IPS-18c (cell line): ENCODE measurements around the gene PTPRK.

Experiments used
- H3K4me3 ChIP-seq: 2 replicates; pipeline ENCODE4 v1.7.0; 2013; ENCODE audit warnings: low read depth, mild to moderate bottlenecking, low read length, moderate library complexity; ENCODE audit not compliant: insufficient read depth
- H3K9me3 ChIP-seq: one replicate; pipeline ENCODE4 v1.6.1; 2013; ENCODE audit warnings: mild to moderate bottlenecking, low read length, moderate library complexity; ENCODE audit not compliant: control insufficient read depth, insufficient read depth

The PTPRK gene

DNA sequence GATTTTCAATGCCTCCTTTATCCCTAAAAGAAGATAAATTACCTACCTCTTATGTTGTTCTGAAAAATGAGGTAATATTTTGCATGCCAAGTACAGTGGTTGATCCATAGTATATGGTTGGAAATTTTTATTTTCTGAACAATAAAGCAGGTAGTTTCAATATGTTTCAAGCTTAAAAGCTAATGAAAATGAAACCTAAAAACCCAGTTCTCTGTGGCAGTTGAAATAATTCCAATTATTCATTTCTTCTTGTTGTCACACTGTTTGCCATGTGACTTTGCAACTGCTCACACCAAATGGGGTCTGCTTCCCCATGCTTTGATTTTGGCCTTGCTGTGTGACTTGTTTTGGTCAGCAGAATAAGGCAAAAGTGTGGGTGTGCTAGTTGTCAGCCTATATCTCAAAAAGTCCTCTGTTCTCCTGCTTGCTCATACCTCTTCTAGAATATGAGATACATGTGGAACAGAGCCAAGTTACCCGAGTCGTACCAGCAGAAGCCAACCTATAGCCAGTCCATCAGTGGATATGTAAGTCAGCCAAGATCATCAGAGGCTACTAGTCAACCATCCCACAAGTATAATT lies 422.3 kb downstream of the PTPRK start:
- Histone ChIP-seq H3K4me3 (no peak overlapping the region), H3K9me3 (no peaks in the 10 kb centered on the region)

DNA sequence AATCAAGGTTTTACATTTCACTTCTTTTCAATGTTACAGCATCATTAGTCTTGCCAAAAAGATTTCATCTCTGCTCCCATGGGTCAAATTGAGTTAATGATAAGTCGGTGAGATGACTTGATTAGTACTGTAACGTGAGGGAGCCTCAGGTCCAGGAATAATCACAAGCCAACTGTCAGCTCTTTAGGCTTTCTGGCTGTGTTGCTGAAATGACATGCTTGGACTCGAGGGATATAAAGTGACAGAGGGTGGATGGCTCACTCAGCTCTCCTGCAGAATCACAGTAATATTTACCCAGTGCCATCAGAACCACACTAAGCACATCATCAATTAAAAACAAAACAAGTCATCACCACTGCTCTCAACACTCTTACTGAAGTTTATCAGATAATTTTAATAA lies 423.4 kb downstream of the PTPRK start:
- Histone ChIP-seq H3K9me3 (no peaks in the 10 kb centered on the region), H3K4me3 (no peak overlapping the region)

DNA sequence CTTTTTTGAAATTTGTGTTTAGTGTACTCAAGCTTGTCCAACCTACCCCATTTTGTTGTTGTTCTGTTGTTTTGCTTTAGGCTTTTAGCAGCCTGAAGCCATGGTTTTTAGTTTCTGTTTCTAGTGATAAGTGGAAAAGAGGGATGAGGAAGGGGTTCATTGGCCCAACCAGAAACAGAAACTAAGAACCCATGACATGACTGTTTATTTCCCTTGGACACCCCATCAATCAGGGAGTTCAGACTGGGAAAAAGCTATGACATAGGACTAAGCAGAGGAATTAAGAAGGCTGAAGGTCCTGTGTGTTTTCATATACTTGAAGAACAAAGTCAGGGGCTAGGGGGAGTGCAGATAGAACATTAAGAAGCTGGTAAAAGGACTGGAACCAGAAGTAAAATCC lies 425.0 kb downstream of the PTPRK start:
- no peak overlapping the region for H3K4me3 ChIP-seq
- no peaks in the 10 kb centered on the region for H3K9me3 ChIP-seq

DNA sequence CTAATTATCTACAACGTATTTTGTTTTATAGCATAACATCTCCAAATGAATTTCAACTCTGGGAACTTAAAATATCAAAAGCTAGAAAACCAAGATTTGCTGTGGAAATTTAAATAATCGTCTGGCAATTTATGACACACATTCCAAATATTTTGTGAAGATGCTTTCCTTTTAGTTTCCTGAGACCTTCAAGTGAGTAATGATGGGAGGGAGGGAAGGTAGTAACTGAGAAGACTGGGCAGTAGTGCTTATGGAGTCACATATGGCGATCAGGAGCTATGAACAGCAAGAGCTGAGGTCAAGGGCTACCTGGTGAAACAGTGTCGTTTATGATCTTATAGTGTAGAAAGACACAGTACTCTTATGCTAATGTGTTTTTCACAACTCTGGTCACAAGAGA lies 441.4 kb downstream of the PTPRK start:
- Histone ChIP-seq H3K4me3 (no peak overlapping the region), H3K9me3 (no peaks in the 10 kb centered on the region)

DNA sequence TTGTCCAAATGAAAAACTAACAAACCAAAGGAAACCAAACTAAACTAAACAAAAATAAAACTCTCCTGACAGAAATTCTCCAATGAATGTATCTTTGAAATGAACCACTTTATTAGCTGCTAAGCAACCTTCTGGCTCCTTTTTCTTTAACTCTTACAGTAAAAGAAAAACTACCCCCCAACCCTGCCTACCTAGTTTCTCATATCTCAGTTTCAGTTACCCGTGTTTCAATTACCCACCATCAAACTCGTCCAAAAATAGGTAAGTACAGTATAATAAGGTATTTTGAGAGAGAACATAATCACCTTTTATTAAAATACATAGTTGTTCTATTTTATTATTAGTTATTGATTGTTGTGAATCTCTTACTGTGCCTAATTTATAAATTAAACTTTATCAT lies 442.1 kb downstream of the PTPRK start:
- no peaks in the 10 kb centered on the region for H3K9me3 ChIP-seq
- no peak overlapping the region for H3K4me3 ChIP-seq

DNA sequence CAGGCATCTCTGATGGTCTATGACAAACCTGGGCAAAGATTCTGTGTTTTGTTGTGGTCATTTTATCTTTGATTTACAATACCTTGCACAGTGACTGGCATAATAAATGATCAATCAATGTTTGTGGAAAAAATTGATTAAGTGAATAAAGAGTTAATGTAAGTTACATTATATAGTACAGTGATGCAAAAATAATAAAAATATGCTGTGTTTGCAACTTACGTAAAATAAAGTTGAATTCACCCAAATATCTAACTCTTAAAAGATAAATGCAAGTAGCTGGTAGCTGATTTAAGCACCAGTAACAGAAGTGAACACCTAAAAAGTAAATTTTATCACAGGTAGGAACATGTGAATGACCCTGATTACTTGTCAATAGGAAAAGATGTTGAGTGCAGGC lies 443.6 kb downstream of the PTPRK start:
- Histone ChIP-seq H3K9me3 (no peaks in the 10 kb centered on the region), H3K4me3 (no peak overlapping the region)

DNA sequence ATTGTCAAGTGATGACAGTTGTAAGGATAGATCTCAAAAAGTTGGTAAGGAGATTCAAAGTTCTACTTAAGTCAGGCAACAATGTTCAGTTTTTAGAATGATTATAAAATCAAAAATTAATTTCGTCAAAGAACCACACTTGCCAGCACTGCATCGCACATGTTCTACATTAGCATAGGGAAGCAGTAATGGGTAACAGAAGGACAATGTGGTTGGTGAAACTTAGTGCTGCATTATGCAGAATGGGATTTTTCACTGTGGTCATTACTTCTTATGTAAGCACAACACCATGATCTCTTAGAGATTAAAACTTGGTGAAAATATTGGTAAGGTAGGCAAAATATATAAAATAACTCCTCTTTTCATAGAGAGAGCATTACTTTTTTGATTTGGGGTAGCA lies 445.8 kb downstream of the PTPRK start:
- Histone ChIP-seq H3K4me3 (no peak overlapping the region), H3K9me3 (no peaks in the 10 kb centered on the region)

DNA sequence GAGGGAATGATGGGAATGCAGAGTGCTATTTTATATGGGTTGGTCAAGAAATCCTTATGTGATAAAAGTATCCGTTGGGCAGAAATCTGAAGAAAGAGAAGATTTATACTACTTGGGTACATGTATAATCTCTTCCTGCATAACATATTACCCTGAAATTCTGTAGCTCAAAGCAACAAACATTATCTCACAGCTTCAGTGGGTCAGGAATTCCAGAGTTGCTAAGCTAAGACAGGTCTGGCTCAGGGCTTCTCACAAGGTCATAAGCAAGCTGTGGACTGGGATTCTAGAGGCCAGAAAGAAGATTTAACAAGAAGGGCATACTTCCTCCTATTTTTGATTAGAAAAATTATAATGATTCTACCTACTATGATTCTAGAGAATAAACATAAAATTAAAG lies 447.0 kb downstream of the PTPRK start:
- no peaks in the 10 kb centered on the region for H3K9me3 ChIP-seq
- H3K4me3 ChIP-seq: no peak overlapping the region

DNA sequence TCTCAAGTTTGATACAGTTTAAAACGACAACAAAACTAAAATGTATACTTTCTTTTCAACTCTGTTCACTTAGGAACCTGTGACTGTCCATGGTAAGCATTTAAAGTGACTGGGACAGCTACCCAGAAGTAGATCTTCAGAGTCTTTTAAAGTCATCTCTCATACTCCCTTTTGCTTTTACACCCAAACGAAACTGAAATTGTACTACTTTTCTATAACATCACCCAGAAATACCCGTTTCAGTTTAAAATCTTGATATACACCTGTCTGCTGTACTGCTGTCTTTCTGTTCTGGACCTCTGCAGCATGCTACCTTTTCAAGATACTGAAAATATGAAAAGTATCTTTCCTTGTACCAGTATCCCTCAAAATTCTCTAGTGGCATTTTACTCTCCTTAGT lies 449.2 kb downstream of the PTPRK start:
- H3K9me3 ChIP-seq: no peaks in the 10 kb centered on the region

DNA sequence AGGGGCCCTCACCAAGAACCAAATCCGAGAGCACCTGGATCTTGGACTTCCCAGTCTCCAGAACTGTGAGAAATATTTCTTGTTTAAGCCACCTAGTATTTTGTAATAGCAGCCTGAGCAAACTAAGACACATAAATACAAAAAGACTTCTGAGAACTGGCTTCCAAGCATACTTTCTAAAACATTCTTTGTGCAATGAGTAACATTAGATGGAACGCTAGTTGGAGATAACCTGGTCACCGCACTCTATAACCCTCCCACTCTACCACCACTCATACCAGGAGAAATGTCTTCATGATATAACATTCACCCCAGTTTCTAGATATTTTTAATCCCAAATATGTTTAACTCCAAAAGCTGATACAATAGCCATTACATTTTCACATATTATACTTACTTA lies 450.0 kb downstream of the PTPRK start:
- H3K4me3 ChIP-seq: no peak overlapping the region
- no peaks in the 10 kb centered on the region for H3K9me3 ChIP-seq

More for the DNA sequence above, 449.2 kb downstream of the PTPRK start:
- no peak overlapping the region for H3K4me3 ChIP-seq

DNA sequence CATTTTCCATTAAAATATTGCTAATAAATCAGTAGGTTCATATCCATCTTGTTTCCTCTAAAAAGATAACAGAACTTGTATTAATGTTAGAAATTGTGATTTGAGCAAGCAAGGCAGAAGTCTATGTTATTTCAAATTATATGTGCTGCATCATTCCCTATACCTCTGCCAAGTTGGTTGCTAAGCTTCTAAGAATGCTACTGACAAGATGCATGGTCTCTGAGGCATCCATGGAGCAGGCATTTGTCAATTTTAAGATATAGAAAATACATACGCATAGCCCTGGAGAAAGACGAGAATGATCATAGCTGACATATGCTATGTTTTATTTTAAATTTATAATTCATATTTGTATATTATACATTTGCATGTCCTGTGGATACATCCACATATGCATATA lies 451.2 kb downstream of the PTPRK start:
- Histone ChIP-seq H3K9me3 (no peaks in the 10 kb centered on the region), H3K4me3 (no peak overlapping the region)

DNA sequence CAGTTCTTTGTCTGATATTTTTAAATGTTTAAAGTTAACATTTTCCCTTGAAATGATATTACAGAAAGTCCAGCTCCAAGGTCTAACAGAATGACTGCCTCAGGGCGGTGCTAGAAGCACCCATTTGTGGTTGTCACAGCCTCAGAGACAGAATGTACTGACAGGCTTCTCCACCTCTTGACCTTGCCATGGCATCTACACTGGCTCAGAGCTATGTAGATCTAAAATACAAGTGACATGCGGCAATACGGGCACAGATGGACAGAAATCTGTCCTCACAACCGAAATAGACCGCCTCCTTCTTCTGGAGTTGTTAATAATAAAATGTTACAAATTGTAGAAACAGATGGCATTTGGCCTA lies 452.3 kb downstream of the PTPRK start:
- Histone ChIP-seq H3K4me3 (no peak overlapping the region), H3K9me3 (no peaks in the 10 kb centered on the region)

DNA sequence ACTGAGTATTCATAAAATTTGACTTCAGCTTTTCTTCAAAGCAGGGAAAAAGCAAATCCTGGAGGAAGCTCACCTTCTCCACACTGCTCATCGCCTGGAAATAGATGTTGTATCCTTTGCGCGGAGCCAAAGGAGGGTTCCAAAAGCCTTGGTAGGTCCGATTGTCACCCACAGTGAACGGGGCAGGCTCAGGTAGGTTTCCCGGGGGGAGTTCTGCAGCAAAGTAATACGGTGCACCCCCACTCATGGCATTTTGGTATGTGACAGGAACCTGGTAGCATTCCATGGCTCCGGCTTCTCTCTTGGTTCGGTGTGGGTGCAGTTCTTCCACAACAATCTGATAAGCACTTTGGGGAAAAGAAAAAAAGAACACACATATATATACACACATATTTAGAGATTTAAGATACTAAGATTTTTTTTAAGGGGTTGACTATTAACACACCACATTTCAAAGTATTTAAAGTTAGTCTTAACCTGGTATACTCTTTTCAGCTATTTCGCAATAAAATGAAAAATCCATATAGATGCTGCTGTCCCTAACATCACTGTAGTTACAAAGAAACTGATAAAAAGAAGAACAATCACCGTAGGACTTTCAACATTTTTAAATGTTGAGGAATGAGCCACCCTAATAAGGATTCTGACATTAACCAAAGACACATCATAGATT lies 452.8 kb downstream of the PTPRK start:
- H3K9me3 ChIP-seq: no peaks in the 10 kb centered on the region
- no peak overlapping the region for H3K4me3 ChIP-seq

DNA sequence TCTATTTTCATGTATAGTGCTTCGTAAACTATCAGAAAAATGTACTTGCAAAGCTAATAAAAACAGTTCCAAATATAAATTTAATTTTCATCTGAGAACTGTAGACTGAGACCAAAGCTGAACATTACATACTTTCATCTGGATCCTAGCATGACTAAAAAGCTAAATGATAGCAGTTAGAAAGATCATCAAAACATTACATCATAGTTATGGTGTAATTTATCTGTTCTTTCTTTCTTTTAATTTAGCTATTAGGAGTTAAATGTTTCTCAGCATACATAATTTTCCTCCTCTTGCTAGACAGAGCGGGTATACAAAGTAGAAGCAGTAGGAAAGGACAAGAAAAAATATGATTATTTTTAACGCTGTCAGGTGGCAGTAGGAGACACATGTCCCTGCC lies 455.3 kb downstream of the PTPRK start:
- no peaks in the 10 kb centered on the region for H3K9me3 ChIP-seq
- no peak overlapping the region for H3K4me3 ChIP-seq

DNA sequence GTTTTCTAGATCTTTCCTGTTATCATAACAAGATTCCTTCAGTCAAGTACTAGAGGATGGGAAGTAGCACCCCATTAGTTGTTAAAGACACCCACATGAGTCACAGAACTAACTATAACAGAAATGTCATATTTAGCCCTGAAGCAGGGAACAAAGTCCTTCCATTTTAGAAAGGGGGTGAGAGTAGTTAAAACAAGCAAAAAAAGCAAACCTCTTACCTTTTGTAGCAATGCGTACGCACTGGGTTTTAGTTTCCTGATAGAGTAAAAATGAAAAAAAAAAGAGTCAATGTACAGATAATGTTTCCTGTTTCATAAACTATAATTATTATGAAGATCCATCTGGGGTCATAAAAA lies 455.9 kb downstream of the PTPRK start:
- H3K9me3 ChIP-seq: no peaks in the 10 kb centered on the region
- no peak overlapping the region for H3K4me3 ChIP-seq

DNA sequence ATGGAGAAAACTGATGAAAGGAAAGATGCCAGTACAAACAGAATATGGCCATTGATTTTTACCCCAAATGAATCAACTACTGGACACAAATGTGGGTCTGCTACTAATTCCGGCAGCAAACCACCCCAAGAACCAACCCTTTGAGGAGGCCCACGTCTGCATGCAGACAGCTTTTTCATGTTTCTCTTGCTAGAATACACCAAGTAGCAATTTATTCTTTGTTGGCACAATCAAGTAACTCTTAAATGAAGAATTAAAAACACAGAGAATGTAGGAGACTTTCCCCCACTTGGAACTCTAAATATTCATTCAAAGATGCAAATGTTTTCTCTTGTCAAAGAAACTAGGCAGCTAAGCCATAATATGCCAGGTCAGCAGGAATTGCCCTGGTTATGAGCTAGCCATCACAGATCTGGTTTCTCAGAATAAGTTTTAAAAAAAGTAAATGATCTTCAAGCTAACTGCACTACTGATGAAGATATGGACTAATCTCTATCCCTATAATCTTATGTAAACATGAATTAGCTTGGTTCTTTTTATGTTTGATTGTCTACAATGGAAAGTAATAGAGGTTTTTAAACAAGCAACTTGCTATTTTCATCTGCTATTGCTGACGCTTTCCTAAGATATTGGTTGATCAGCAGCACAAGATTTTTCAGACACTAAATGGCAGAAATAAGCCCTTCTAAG lies 456.4 kb downstream of the PTPRK start:
- no peak overlapping the region for H3K4me3 ChIP-seq
- H3K9me3 ChIP-seq: no peaks in the 10 kb centered on the region

DNA sequence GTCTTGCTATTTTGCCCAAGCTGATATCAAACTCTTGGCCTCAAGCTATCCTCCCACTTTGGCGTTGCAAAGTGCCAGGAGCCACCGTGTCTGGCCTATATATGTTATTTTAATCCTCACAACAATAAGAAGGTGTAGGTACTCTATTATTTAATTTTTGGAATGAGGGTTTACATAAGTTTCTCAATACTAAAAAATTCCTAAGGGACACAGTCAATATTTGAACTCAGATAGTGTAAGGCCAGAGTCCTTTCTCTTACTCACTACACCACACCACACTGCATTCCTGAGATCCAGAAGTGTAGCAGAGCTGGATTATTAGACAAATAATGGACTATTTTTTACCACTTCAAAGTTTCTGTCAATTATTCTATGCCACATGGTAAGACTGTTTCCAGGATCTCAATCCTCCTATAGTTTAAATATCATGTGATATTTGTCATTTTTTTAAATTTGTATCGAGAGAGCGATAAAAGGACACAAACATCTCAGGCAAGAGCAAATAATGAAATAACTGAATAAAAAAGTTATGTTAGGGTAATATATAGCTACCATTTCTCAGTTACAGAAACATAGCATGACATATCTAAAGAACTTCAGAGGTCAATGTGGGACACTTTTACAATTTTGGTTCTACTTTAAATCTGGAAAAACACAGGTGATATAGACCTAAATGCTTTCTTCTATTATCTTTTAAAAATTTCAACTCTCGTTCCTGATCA lies 457.4 kb downstream of the PTPRK start:
- Histone ChIP-seq H3K9me3 (no peaks in the 10 kb centered on the region), H3K4me3 (no peak overlapping the region)

DNA sequence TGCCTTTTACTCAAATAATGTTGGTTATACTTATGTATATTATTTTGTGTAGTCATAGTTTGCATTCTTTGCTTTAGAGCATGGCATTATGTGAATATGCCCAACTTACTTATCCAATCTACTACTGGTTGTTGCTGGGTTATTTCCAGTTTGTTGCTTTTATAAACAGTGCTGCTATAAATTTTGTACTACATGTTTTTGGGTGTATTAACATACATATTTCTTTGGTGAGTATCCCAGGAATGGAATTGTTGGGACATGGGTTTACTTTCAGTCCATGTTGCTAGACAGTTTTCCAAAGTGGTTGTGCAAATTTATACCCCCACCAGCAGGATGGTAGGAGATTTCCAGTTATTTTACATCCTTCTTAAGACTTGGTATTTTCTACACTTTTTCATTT lies 462.5 kb downstream of the PTPRK start:
- Histone ChIP-seq H3K4me3 (no peak overlapping the region), H3K9me3 (no peaks in the 10 kb centered on the region)
